H1 (cell line): Measurements from ENCODE around the gene SLC30A3. TPM values are rescaled to one million over a fixed set of nuclear protein-coding genes. Genes with fewer than 3 reads are reported as not detected.

Experiments
- CTCF ChIA-PET: fragments of 300-600 bp; sonication (Branson Sonifier 250); formaldehyde crosslinking; loops from one replicate; lab custom pipeline; 2021; ENCODE audit not compliant: partially characterized antibody; lab: Charles Lee
- POLR2A ChIA-PET: fragments of 300-600 bp; sonication (Branson Sonifier 250); formaldehyde crosslinking; loops from one replicate; lab custom pipeline; 2021; ENCODE audit warnings: inconsistent platforms; ENCODE audit not compliant: partially characterized antibody; lab: Charles Lee
- DNase-seq, 2 experiments: peaks; one replicate each; pipeline versions ENCODE4 v3.0.0 to v3.0.0-alpha.2; 2010 to 2022; ENCODE audit warnings: low spot score in 2 of 2, low read depth in 1 of 2, mixed read lengths in 1 of 2
- FAIRE-seq: peaks from 2 replicates; lab custom pipeline; 2011; peaks lifted over from hg19 to GRCh38; lab: Jason Lieb, UNC
- H2AFZ ChIP-seq: 2 replicates; pipeline ENCODE4 v1.8.1; 2012; ENCODE audit warnings: low read length, inconsistent platforms
- H2AK5ac ChIP-seq: 2 replicates; pipeline ENCODE4 v1.6.1; 2013; ENCODE audit warnings: low read depth, low read length
- H2BK120ac ChIP-seq: replicated peaks from 2 replicates; pipeline ENCODE3; 2013; ENCODE audit warnings: low read depth, low read length, inconsistent platforms
- H2BK12ac ChIP-seq: 2 replicates; pipeline ENCODE4 v1.6.1; 2013; ENCODE audit warnings: low read depth, low read length
- H2BK15ac ChIP-seq: 2 replicates; pipeline ENCODE4 v1.6.1; 2013; ENCODE audit warnings: low read length
- H2BK20ac ChIP-seq: 2 replicates; pipeline ENCODE4 v1.6.1; 2013; ENCODE audit warnings: low read length
- H2BK5ac ChIP-seq: 2 replicates; pipeline ENCODE4 v1.6.1; 2013; ENCODE audit warnings: low read depth, low read length
- H3K14ac ChIP-seq: 2 replicates; pipeline ENCODE4 v1.6.1; 2013; ENCODE audit warnings: inconsistent platforms; ENCODE audit not compliant: insufficient read length
- H3K18ac ChIP-seq: 2 replicates; pipeline ENCODE4 v1.6.1; 2013; ENCODE audit warnings: low read length; ENCODE audit errors: extremely low read depth
- H3K23ac ChIP-seq: 2 replicates; pipeline ENCODE4 v1.6.1; 2013; ENCODE audit warnings: inconsistent platforms; ENCODE audit not compliant: insufficient read length
- H3K23me2 ChIP-seq: 2 replicates; pipeline ENCODE4 v1.6.1; 2013; ENCODE audit warnings: low read depth, low read length
- H3K27ac ChIP-seq: 2 replicates; pipeline ENCODE4 v1.6.1; 2011; ENCODE audit warnings: low read depth, low read length, inconsistent platforms
- H3K27me3 ChIP-seq, 4 experiments: replicated peaks in 1 of 4; 1 replicate in 1 of 4; 2 replicates in 3 of 4; pipeline versions ENCODE4 v1.6.1 to v1.8.1; 2011 to 2013; ENCODE audit warnings: low read length in 3 of 4, mild to moderate bottlenecking in 3 of 4, inconsistent platforms in 2 of 4, mixed read lengths in 2 of 4, moderate library complexity in 1 of 4; ENCODE audit not compliant: control insufficient read depth in 3 of 4, insufficient read depth in 3 of 4; ENCODE audit errors: extremely low read depth in 1 of 4
- H3K36me3 ChIP-seq, 4 experiments: 2 replicates each; pipeline versions ENCODE4 v1.6.1 to v1.8.1; 2011 to 2013; ENCODE audit warnings: mild to moderate bottlenecking in 4 of 4, low read length in 3 of 4, moderate library complexity in 2 of 4, control low read depth in 1 of 4, inconsistent platforms in 1 of 4; ENCODE audit not compliant: insufficient read depth in 4 of 4, control insufficient read depth in 2 of 4
- H3K4ac ChIP-seq: replicated peaks from 2 replicates; pipeline ENCODE3; 2013; ENCODE audit warnings: low read length, low read depth, mixed read lengths, inconsistent platforms; ENCODE audit not compliant: insufficient read length
- H3K4me1 ChIP-seq, 4 experiments: replicated peaks in 1 of 4; 1 replicate in 1 of 4; 2 replicates in 3 of 4; pipeline versions ENCODE4 v1.6.1 to v1.8.1; 2011 to 2013; ENCODE audit warnings: low read length in 3 of 4, inconsistent platforms in 2 of 4, mixed read lengths in 1 of 4; ENCODE audit not compliant: insufficient read depth in 4 of 4, control insufficient read depth in 3 of 4
- H3K4me2 ChIP-seq, 2 experiments: 2 replicates each; pipeline versions ENCODE4 v1.6.1 to v1.8.1; 2011 to 2013; ENCODE audit warnings: low read depth in 2 of 2, low read length in 2 of 2, control low read depth in 1 of 2, inconsistent platforms in 1 of 2, mild to moderate bottlenecking in 1 of 2; ENCODE audit not compliant: insufficient read depth in 1 of 2
- H3K4me3 ChIP-seq, 4 experiments: fragments of 200-600, 300-600 bp in 1 of 4; sonication (generic), shearing (Covaris generic), sonication (Bioruptor Twin) in 1 of 4; 2 replicates each; pipeline versions ENCODE4 v1.5.1 to v1.8.1; 2011 to 2016; ENCODE audit warnings: low read length in 4 of 4, low read depth in 3 of 4, control low read depth in 2 of 4, inconsistent platforms in 2 of 4, mild to moderate bottlenecking in 2 of 4, mixed read lengths in 1 of 4, moderate library complexity in 1 of 4; ENCODE audit not compliant: insufficient read depth in 2 of 4; ENCODE audit errors: extremely low read depth in 1 of 4
- H3K56ac ChIP-seq: replicated peaks from 2 replicates; pipeline ENCODE3; 2013; ENCODE audit warnings: low read depth, mild to moderate bottlenecking, mixed read lengths, low read length, inconsistent platforms; ENCODE audit not compliant: insufficient read length
- H3K79me1 ChIP-seq: 2 replicates; pipeline ENCODE4 v1.6.1; 2013; ENCODE audit warnings: low read depth, low read length, control low read depth
- H3K79me2 ChIP-seq, 2 experiments: 2 replicates each; pipeline versions ENCODE4 v1.6.1 to v1.8.1; 2012 to 2013; ENCODE audit warnings: low read length in 2 of 2, mild to moderate bottlenecking in 2 of 2, inconsistent platforms in 1 of 2; ENCODE audit not compliant: insufficient read depth in 2 of 2, control insufficient read depth in 1 of 2
- H3K9ac ChIP-seq, 4 experiments: replicated peaks in 1 of 4; 1 replicate in 1 of 4; 2 replicates in 3 of 4; pipeline versions ENCODE4 v1.6.1 to v1.8.1; 2011 to 2013; ENCODE audit warnings: low read depth in 3 of 4, low read length in 3 of 4, control low read depth in 2 of 4, mild to moderate bottlenecking in 2 of 4, moderate library complexity in 2 of 4, inconsistent platforms in 1 of 4; ENCODE audit errors: extremely low read depth in 1 of 4
- H3K9me3 ChIP-seq, 2 experiments: 2 replicates each; pipeline versions ENCODE4 v1.6.1 to v1.8.1; 2012 to 2013; ENCODE audit warnings: mild to moderate bottlenecking in 2 of 2, moderate library complexity in 2 of 2, control low read depth in 1 of 2, inconsistent platforms in 1 of 2, low read depth in 1 of 2, low read length in 1 of 2, mixed read lengths in 1 of 2; ENCODE audit not compliant: insufficient read depth in 2 of 2
- H4K20me1 ChIP-seq, 2 experiments: replicated peaks in 1 of 2; 2 replicates each; pipeline versions ENCODE3 to v1.8.1; 2011 to 2013; ENCODE audit warnings: inconsistent platforms in 2 of 2, low read length in 2 of 2, mild to moderate bottlenecking in 1 of 2; ENCODE audit not compliant: insufficient read depth in 2 of 2, control insufficient read depth in 1 of 2
- H4K5ac ChIP-seq: 2 replicates; pipeline ENCODE4 v1.6.1; 2013; ENCODE audit warnings: low read length, low read depth, mixed read lengths, inconsistent platforms; ENCODE audit not compliant: insufficient read length
- H4K8ac ChIP-seq: 2 replicates; pipeline ENCODE4 v1.8.0; 2013; ENCODE audit warnings: mild to moderate bottlenecking, moderate library complexity, low read length, inconsistent platforms; ENCODE audit not compliant: insufficient read depth; ENCODE audit errors: extremely low read depth
- H4K91ac ChIP-seq: replicated peaks from 2 replicates; pipeline ENCODE3; 2013; ENCODE audit warnings: low read length, mixed read lengths, inconsistent platforms; ENCODE audit not compliant: insufficient read length
- WGBS, 2 experiments: shearing (Covaris generic) in 1 of 2; methylation state at CpG; one replicate each; pipeline versions ENCODE4 v1.1.6 to v1.1.7; 2013 to 2015; ENCODE audit warnings: low lambda C conversion rate in 2 of 2, mixed read lengths in 2 of 2, inconsistent platforms in 1 of 2, low coverage in 1 of 2, missing lambda C conversion rate in 1 of 2; ENCODE audit not compliant: insufficient replicate concordance in 2 of 2, insufficient coverage in 1 of 2, insufficient read length in 1 of 2; ENCODE audit errors: extremely low coverage in 1 of 2, missing lambda C conversion rate in 1 of 2; 5-methylcytosine and 5-hydroxymethylcytosine counted together
- polyA plus RNA-seq, 7 experiments: library from polyadenylated mRNA; depleted of rRNA in 3 of 7; stranded (reverse) in 5 of 7; unstranded in 2 of 7; fragments of >200 nt in 5 of 7; fragments of 200-250 nt in 2 of 7; gene quantifications; 1 replicate in 5 of 7; 2 replicates in 1 of 7; 4 replicates in 1 of 7; pipeline versions ENCODE4 v1.2.1 to v1.2.3, GENCODE V29; 2011 to 2013; ENCODE audit warnings: missing spikeins in 2 of 7, mixed read lengths in 2 of 7
- total RNA-seq: library from RNA; stranded (reverse); fragmentation: NEBNext Ultra II Directional; extraction: Animal tissue kit (Norgen Biotek cat#: 25700); gene quantifications from 2 replicates; pipeline ENCODE4 v1.2.1, GENCODE V29; 2021
- TF ChIP-seq, protein P1 (sequence below): IDR thresholded peaks from 2 replicates; pipeline ENCODE4 v1.6.1; 2012; ENCODE audit warnings: inconsistent platforms

Gene SLC30A3
- total and polyA plus RNA-seq, 2 of the 8 experiments (the other 6 are each of a cell fraction or from before 2014, with no cell fraction given), result 15.2 to 30.7 TPM

- Histone ChIP-seq H2BK20ac (no peak overlapping the region), H3K9ac (no peak overlapping the region), H3K4me3 (no peak overlapping the region), H3K18ac (no peak overlapping the region), H3K36me3 (no peaks in the 10 kb centered on the region), H3K23ac (no peak overlapping the region), H3K4me1 (peaks cover 0 to 5% (median 0%) of the 10 kb centered on the region in 4 experiments; a peak in 2 of 7 replicates), H3K4ac (no peak overlapping the region), H3K79me1 (no peaks in the 10 kb centered on the region), H2BK15ac (no peak overlapping the region), H3K27ac (no peak overlapping the region), H2BK5ac (no peak overlapping the region), H4K8ac (no peak overlapping the region), H3K79me2 (no peaks in the 10 kb centered on the region), H4K91ac (no peak overlapping the region), H2AFZ (no peak overlapping the region), H3K14ac (no peak overlapping the region), H3K4me2 (no peak overlapping the region), H2BK12ac (no peak overlapping the region), H4K20me1 (no peaks in the 10 kb centered on the region), H3K23me2 (no peaks in the 10 kb centered on the region), H3K9me3 (no peaks in the 10 kb centered on the region), H2AK5ac (no peak overlapping the region), H4K5ac (no peak overlapping the region), H3K27me3 (peaks cover 2 to 14% (median 10%) of the 10 kb centered on the region in 4 experiments), H2BK120ac (no peak overlapping the region), H3K56ac (no peak overlapping the region)
- CTCF ChIA-PET, result interaction anchor here (0.9 to 14.1 kb wide), 9 partner anchors 10 to 328 kb away, joined by 3 to 288 read pairs (median 4); partner anchors contain the start of genes DNAJC5G, TRIM54 and UCN
- WGBS, 2 experiments, result 90% methylated on average over 2 of the region's 2 CpGs; no CpG with 5 or more reads in 1 of the 2 experiments
- POLR2A ChIA-PET, result interaction anchor here (1.3 to 4.9 kb wide), 4 partner anchors 10 to 22 kb away, joined by 3 to 22 read pairs (median 5); partner anchors contain the start of gene TRIM54
- FAIRE-seq (no peak), DNase-seq (no peak)
- TF ChIP-seq, protein P1, sequence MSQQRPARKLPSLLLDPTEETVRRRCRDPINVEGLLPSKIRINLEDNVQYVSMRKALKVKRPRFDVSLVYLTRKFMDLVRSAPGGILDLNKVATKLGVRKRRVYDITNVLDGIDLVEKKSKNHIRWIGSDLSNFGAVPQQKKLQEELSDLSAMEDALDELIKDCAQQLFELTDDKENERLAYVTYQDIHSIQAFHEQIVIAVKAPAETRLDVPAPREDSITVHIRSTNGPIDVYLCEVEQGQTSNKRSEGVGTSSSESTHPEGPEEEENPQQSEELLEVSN, result no peak
These were observed 7.8 kb upstream of the SLC30A3 start for GRCh38 chr2:27270670-27271069.
